IMR-90 (cell line): ENCODE data around the gene DHH. TPM values are rescaled to one million over a fixed set of nuclear protein-coding genes. Genes with fewer than 3 reads are reported as not detected.

Experiments used
- ATAC-seq: fragments of 200-7000 bp; cut with Tn5 transposase; 2 replicates; pipeline ENCODE4 v1.9.1; 2020; ENCODE audit warnings: low read depth, mild to moderate bottlenecking, moderate library complexity
- BruUV-seq: library from RNA; stranded (reverse); fragments of 400-500 nt; replicated peaks from 2 replicates; lab custom pipeline; 2021; lab: Mats Ljungman, UMichigan
- CTCF ChIA-PET: fragments of 300-600 bp; formaldehyde crosslinking; extraction: SDS; loops from one replicate; lab custom pipeline; 2021; ENCODE audit warnings: antibody characterized with exemption; lab: Yijun Ruan, JAX
- POLR2A ChIA-PET: fragments of 300-600 bp; sonication (Branson Sonifier 250); formaldehyde crosslinking; loops from one replicate; lab custom pipeline; 2022; ENCODE audit warnings: antibody characterized with exemption; ENCODE audit not compliant: unreplicated experiment; lab: Charles Lee
- DNase-seq: peaks from one replicate; pipeline ENCODE4 v3.0.0; 2013
- H2AFZ ChIP-seq: replicated peaks from 2 replicates; pipeline ENCODE3; 2013; ENCODE audit warnings: low read length, mild to moderate bottlenecking; ENCODE audit not compliant: poor library complexity
- H2AK5ac ChIP-seq: 2 replicates; pipeline ENCODE4 v1.6.1; 2013; ENCODE audit warnings: low read depth, low read length, inconsistent platforms
- H2AK9ac ChIP-seq: replicated peaks from 2 replicates; pipeline ENCODE3; 2013; ENCODE audit warnings: mild to moderate bottlenecking, low read depth, low read length, moderate library complexity; ENCODE audit not compliant: poor library complexity
- H2BK120ac ChIP-seq: 2 replicates; pipeline ENCODE4 v1.6.1; 2013; ENCODE audit warnings: low read depth, low read length, inconsistent platforms
- H2BK15ac ChIP-seq: 3 replicates; pipeline ENCODE4 v1.6.1; 2013; ENCODE audit warnings: low read depth, low read length, inconsistent platforms
- H2BK20ac ChIP-seq: 2 replicates; pipeline ENCODE4 v1.6.1; 2013; ENCODE audit warnings: low read depth, mild to moderate bottlenecking, inconsistent platforms, low read length, moderate library complexity
- H2BK5ac ChIP-seq: 2 replicates; pipeline ENCODE4 v1.6.1; 2013; ENCODE audit warnings: mild to moderate bottlenecking, low read depth, low read length, inconsistent platforms; ENCODE audit not compliant: poor library complexity, severe bottlenecking
- H3K14ac ChIP-seq: replicated peaks from 2 replicates; pipeline ENCODE4 v1.6.1; 2013; ENCODE audit warnings: low read depth, low read length, inconsistent platforms
- H3K18ac ChIP-seq: 2 replicates; pipeline ENCODE4 v1.6.1; 2013; ENCODE audit warnings: low read depth, low read length, control low read depth
- H3K23ac ChIP-seq: 2 replicates; pipeline ENCODE4 v1.6.1; 2013; ENCODE audit warnings: low read depth, low read length, inconsistent platforms
- H3K27ac ChIP-seq: 2 replicates; pipeline ENCODE4 v1.5.1; 2013; ENCODE audit warnings: mild to moderate bottlenecking, control low read depth, low read length; ENCODE audit not compliant: insufficient read depth
- H3K27me3 ChIP-seq: 2 replicates; pipeline ENCODE4 v1.6.1; 2013; ENCODE audit warnings: low read length; ENCODE audit not compliant: control insufficient read depth, insufficient read depth
- H3K36me3 ChIP-seq: 2 replicates; pipeline ENCODE4 v1.6.1; 2013; ENCODE audit warnings: low read length, mixed read lengths; ENCODE audit not compliant: control insufficient read depth, insufficient read depth
- H3K4ac ChIP-seq: 2 replicates; pipeline ENCODE4 v1.6.1; 2013; ENCODE audit warnings: low read depth, low read length, inconsistent platforms
- H3K4me1 ChIP-seq: 2 replicates; pipeline ENCODE4 v1.6.1; 2013; ENCODE audit warnings: low read length, mixed read lengths; ENCODE audit not compliant: control insufficient read depth, insufficient read depth
- H3K4me2 ChIP-seq: 2 replicates; pipeline ENCODE4 v1.6.1; 2013; ENCODE audit warnings: low read depth, mild to moderate bottlenecking, control low read depth, low read length, moderate library complexity
- H3K4me3 ChIP-seq: 2 replicates; pipeline ENCODE4 v1.5.1; 2013; ENCODE audit warnings: low read depth, mild to moderate bottlenecking, control low read depth, low read length, moderate library complexity; ENCODE audit not compliant: insufficient read depth
- H3K56ac ChIP-seq: 2 replicates; pipeline ENCODE4 v1.6.1; 2013; ENCODE audit warnings: low read length, inconsistent platforms; ENCODE audit not compliant: insufficient read depth; ENCODE audit errors: extremely low read depth
- H3K79me1 ChIP-seq, 2 experiments: 2 replicates each; pipeline ENCODE4 v1.6.1; 2013; ENCODE audit warnings: low read length in 2 of 2, inconsistent platforms in 1 of 2, low read depth in 1 of 2
- H3K9ac ChIP-seq: 2 replicates; pipeline ENCODE4 v1.6.1; 2013; ENCODE audit warnings: low read depth, low read length, control low read depth
- H3K9me1 ChIP-seq: 2 replicates; pipeline ENCODE4 v1.6.1; 2013; ENCODE audit warnings: low read length, inconsistent platforms; ENCODE audit not compliant: insufficient read depth
- H3K9me3 ChIP-seq: 2 replicates; pipeline ENCODE4 v1.6.1; 2013; ENCODE audit warnings: low read length; ENCODE audit not compliant: control insufficient read depth, insufficient read depth
- H4K20me1 ChIP-seq: 2 replicates; pipeline ENCODE4 v1.6.1; 2013; ENCODE audit warnings: low read length, inconsistent platforms; ENCODE audit not compliant: insufficient read depth
- H4K5ac ChIP-seq: 2 replicates; pipeline ENCODE4 v1.6.1; 2013; ENCODE audit warnings: mild to moderate bottlenecking, low read depth, low read length, control low read depth
- H4K8ac ChIP-seq, 2 experiments: 2 replicates each; pipeline ENCODE4 v1.6.1; 2013; ENCODE audit warnings: low read depth in 2 of 2, low read length in 2 of 2, control low read depth in 1 of 2, inconsistent platforms in 1 of 2
- H4K91ac ChIP-seq: 2 replicates; pipeline ENCODE4 v1.6.1; 2013; ENCODE audit warnings: low read depth, low read length, inconsistent platforms; ENCODE audit not compliant: insufficient read depth
- BHLHE40 ChIP-seq: fragments of 150-350 bp; IDR thresholded peaks from 2 replicates; pipeline ENCODE4 v1.6.1; 2016; ENCODE audit warnings: mild to moderate bottlenecking, low read depth, low read length
- CEBPB ChIP-seq: IDR thresholded peaks from 2 replicates; pipeline ENCODE4 v1.6.1; 2012; ENCODE audit warnings: low read depth, low read length, improper control_type of control experiment
- FOS ChIP-seq: fragments of 150-350 bp; IDR thresholded peaks from 2 replicates; pipeline ENCODE4 v1.6.1; 2016; ENCODE audit warnings: low read depth, low read length
- MAFK ChIP-seq: IDR thresholded peaks from 2 replicates; pipeline ENCODE4 v1.6.1; 2012; ENCODE audit warnings: low read depth, low read length, improper control_type of control experiment
- MXI1 ChIP-seq: IDR thresholded peaks from 2 replicates; pipeline ENCODE4 v1.6.1; 2012; ENCODE audit warnings: low read depth, mild to moderate bottlenecking, low read length, moderate library complexity, borderline replicate concordance
- NFE2L2 ChIP-seq: fragments of 150-350 bp; IDR thresholded peaks from 2 replicates; pipeline ENCODE4 v1.6.1; 2016; ENCODE audit warnings: low read depth, mild to moderate bottlenecking, low read length
- POLR2A ChIP-seq: IDR thresholded peaks from 2 replicates; pipeline ENCODE4 v1.6.1; 2012; ENCODE audit warnings: mild to moderate bottlenecking, low read depth, low read length
- RAD21 ChIP-seq: IDR thresholded peaks from 2 replicates; pipeline ENCODE4 v1.6.1; 2012; ENCODE audit warnings: low read length, improper control_type of control experiment
- RCOR1 ChIP-seq: IDR thresholded peaks from 2 replicates; pipeline ENCODE4 v1.6.1; 2012; ENCODE audit warnings: mild to moderate bottlenecking, low read length, improper control_type of control experiment; ENCODE audit not compliant: insufficient replicate concordance
- SMC3 ChIP-seq: fragments of 150-350 bp; IDR thresholded peaks from 2 replicates; pipeline ENCODE4 v1.6.1; 2016; ENCODE audit warnings: low read depth, mild to moderate bottlenecking, antibody characterized with exemption, low read length, moderate library complexity
- WGBS, 2 experiments: methylation state at CpG; one replicate each; pipeline versions ENCODE4 v1.1.5 to v1.1.7; 2013; ENCODE audit warnings: missing lambda C conversion rate in 2 of 2; ENCODE audit not compliant: insufficient read length in 1 of 2; ENCODE audit errors: extremely low coverage in 2 of 2; 5-methylcytosine and 5-hydroxymethylcytosine counted together
- dilution Hi-C: fragments of 300-500 bp; cut with HindIII; formaldehyde crosslinking; loops from one replicate; pipeline ENCODE4 v1.14.3; 2018; ENCODE audit warnings: low sequenced_read_pairs; ENCODE audit not compliant: unreplicated experiment
- in situ Hi-C: fragments of 300-500 bp; cut with MboI; formaldehyde crosslinking; loops from 3 replicates; pipeline ENCODE4 v1.14.3; 2019; ENCODE audit warnings: low sequenced_read_pairs, inconsistent platforms, mixed read lengths
- intact Hi-C: fragments of 100-400 bp; cut with micrococcal nuclease; formaldehyde crosslinking; loops from 2 replicates; pipeline ENCODE4 v1.10.0; 2022
- polyA plus RNA-seq, 3 experiments: library from polyadenylated mRNA; depleted of rRNA; stranded (reverse); fragments of >200 nt; gene quantifications; 2 replicates each; pipeline ENCODE4 v1.2.3, GENCODE V29; 2012; ENCODE audit warnings: low replicate concordance in 1 of 3
- total RNA-seq: library from RNA; depleted of rRNA; stranded (reverse); fragments of >200 nt; gene quantifications from 2 replicates; pipeline ENCODE4 v1.2.3, GENCODE V29; 2012
- TF ChIP-seq, protein P1 (sequence below): fragments of 150-350 bp; IDR thresholded peaks from 2 replicates; pipeline ENCODE4 v1.6.1; 2017; ENCODE audit warnings: mild to moderate bottlenecking, antibody characterized with exemption, low read length, low read depth
- TF ChIP-seq, protein P2 (sequence below): fragments of 150-350 bp; IDR thresholded peaks from 2 replicates; pipeline ENCODE4 v1.6.1; 2016; ENCODE audit warnings: low read depth, mild to moderate bottlenecking, low read length, moderate library complexity, borderline replicate concordance

The DHH gene
- total and polyA plus RNA-seq, 2 of the 4 experiments (the other 2 are of a cell fraction), result under 0.01 to 0.07 TPM

DNA sequence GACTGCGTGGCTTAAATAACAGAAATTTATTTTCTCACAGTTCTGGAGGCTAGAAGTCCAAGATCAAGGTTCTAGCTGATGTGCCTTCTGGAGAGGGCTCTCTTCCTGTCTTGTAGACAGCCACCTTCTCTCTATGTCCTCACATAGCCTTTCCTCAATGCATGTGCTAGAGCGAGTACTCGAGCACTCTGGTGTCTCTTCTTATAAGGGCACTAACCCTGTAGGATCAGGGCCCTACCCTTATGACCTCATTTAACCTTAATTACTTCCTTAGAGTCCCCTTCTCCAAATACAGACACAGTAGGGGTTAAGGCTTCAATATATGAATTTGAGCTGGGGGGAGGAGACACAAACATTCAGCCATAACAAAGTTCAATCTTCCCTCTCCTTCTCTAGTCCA is 10.2 kb downstream of the DHH start:
- H3K4me3 ChIP-seq, result no peak overlapping the region
- H3K27ac ChIP-seq, result no peak overlapping the region
- H3K56ac ChIP-seq, result no peak overlapping the region
- ChIA-PET CTCF (interaction anchor here (0.7 to 1.4 kb wide), 3 partner anchors 20 to 1495 kb away, joined by 3 to 4 read pairs (median 3); no protein-coding TSS in a partner anchor), POLR2A (no interaction called here)
- no peak for ATAC-seq
- no peak overlapping the region for H2BK120ac ChIP-seq
- in situ Hi-C loops (no loop called here), intact Hi-C loops (loop anchor here (10.0 kb wide), 1 partner anchor 100 kb away; the partner anchor contains the start of gene TUBA1A), dilution Hi-C loops (no loop called here)
- no peak for TF ChIP-seq CEBPB
- no peak for TF ChIP-seq SMC3
- no peak for TF ChIP-seq RAD21
- TF ChIP-seq RCOR1, result no peak
- TF ChIP-seq MAFK, result no peak
- TF ChIP-seq, protein P1, sequence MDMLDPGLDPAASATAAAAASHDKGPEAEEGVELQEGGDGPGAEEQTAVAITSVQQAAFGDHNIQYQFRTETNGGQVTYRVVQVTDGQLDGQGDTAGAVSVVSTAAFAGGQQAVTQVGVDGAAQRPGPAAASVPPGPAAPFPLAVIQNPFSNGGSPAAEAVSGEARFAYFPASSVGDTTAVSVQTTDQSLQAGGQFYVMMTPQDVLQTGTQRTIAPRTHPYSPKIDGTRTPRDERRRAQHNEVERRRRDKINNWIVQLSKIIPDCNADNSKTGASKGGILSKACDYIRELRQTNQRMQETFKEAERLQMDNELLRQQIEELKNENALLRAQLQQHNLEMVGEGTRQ, result no peak
- no peak for TF ChIP-seq MXI1
- no peak for TF ChIP-seq POLR2A
- no peak for TF ChIP-seq NFE2L2
- TF ChIP-seq, protein P2, sequence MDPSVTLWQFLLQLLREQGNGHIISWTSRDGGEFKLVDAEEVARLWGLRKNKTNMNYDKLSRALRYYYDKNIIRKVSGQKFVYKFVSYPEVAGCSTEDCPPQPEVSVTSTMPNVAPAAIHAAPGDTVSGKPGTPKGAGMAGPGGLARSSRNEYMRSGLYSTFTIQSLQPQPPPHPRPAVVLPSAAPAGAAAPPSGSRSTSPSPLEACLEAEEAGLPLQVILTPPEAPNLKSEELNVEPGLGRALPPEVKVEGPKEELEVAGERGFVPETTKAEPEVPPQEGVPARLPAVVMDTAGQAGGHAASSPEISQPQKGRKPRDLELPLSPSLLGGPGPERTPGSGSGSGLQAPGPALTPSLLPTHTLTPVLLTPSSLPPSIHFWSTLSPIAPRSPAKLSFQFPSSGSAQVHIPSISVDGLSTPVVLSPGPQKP, result no peak
- no peak for TF ChIP-seq BHLHE40
- TF ChIP-seq FOS, result no peak
- H2BK15ac ChIP-seq, result no peak overlapping the region
- no peak overlapping the region for H4K5ac ChIP-seq
- H2AFZ ChIP-seq, result no peak overlapping the region
- no peak overlapping the region for H2AK9ac ChIP-seq
- no peak overlapping the region; the same call in 1 of the 2 replicates for H2AK5ac ChIP-seq
- no peak overlapping the region for H4K91ac ChIP-seq
- H3K18ac ChIP-seq, result no peak overlapping the region
- 0 out of 4 replicates have a peak, but pooled peaks cover 0 to 3% of the 10 kb centered on the region in 2 experiments for H3K79me1 ChIP-seq
- no peak overlapping the region for H2BK5ac ChIP-seq
- no peak overlapping the region for H3K4ac ChIP-seq
- peaks cover 18% of the 10 kb centered on the region for H3K27me3 ChIP-seq
- H3K36me3 ChIP-seq, result no peaks in the 10 kb centered on the region
- no peaks in the 10 kb centered on the region for H3K9me3 ChIP-seq
- H3K4me1 ChIP-seq, result peaks cover 4% of the 10 kb centered on the region; the same call in 1 of the 2 replicates
- no peak for DNase-seq
- no peaks in the 10 kb centered on the region; the same call in 1 of the 2 replicates for H4K20me1 ChIP-seq
- H4K8ac ChIP-seq, result no peak overlapping the region
- peaks cover 2% of the 10 kb centered on the region; the same call in 1 of the 2 replicates for H3K9me1 ChIP-seq
- H3K9ac ChIP-seq, result no peak overlapping the region
- no CpG with 5 or more reads among the region's 3 CpGs for WGBS, 2 experiments
- no peak overlapping the region for H3K23ac ChIP-seq
- H3K14ac ChIP-seq, result no peak overlapping the region
- no peak overlapping the region for H2BK20ac ChIP-seq
- no TSS peak for BruUV-seq
- no peak overlapping the region for H3K4me2 ChIP-seq
